Activated T-helper 9 cell treated with anti-CD3 and anti-CD28 coated beads, Interleukin-2, amount 50 U/mL, for 16 hours (primary cell): ENCODE measurements around the gene ENGASE.

Source experiments
- DNase-seq: peaks from one replicate; pipeline ENCODE4 v3.0.0-alpha.2; 2020; ENCODE audit warnings: low read depth

ENGASE gene

GRCh38 chr17:79114458-79115301 is 40.1 kb downstream of the ENGASE start:
- no peak for DNase-seq

- no peak for DNase-seq
These were observed 40.9 kb downstream of the ENGASE start for GRCh38 chr17:79115487-79115886.

- no peak for DNase-seq
These were observed 42.1 kb downstream of the ENGASE start for GRCh38 chr17:79116575-79117368.

GRCh38 chr17:79117905-79118487 is 43.4 kb downstream of the ENGASE start:
- no peak for DNase-seq

- DNase-seq = no peak
These were observed 44.3 kb downstream of the ENGASE start for GRCh38 chr17:79118924-79119323.

GRCh38 chr17:79120259-79120658 is 45.6 kb downstream of the ENGASE start:
- DNase-seq = no peak

- no peak for DNase-seq
These were observed 49.4 kb downstream of the ENGASE start for GRCh38 chr17:79123988-79124387.

GRCh38 chr17:79124513-79125209 is 50.0 kb downstream of the ENGASE start:
- no peak for DNase-seq

- no peak for DNase-seq
These were observed 50.9 kb downstream of the ENGASE start for GRCh38 chr17:79125503-79125902.

GRCh38 chr17:79126139-79126538 is 51.5 kb downstream of the ENGASE start:
- no peak for DNase-seq

- DNase-seq = no peak
These were observed 53.0 kb downstream of the ENGASE start for GRCh38 chr17:79127534-79128135.

- DNase-seq = no peak
These were observed 54.9 kb downstream of the ENGASE start for GRCh38 chr17:79129523-79129922.

GRCh38 chr17:79130536-79131273 is 56.1 kb downstream of the ENGASE start:
- no peak for DNase-seq

- DNase-seq = no peak
These were observed 56.6 kb downstream of the ENGASE start for GRCh38 chr17:79131274-79131635.

GRCh38 chr17:79131701-79132100 is 57.1 kb downstream of the ENGASE start:
- no peak for DNase-seq

- DNase-seq = no peak
These were observed 57.8 kb downstream of the ENGASE start for GRCh38 chr17:79132271-79133064.

- DNase-seq = no peak
These were observed 58.6 kb downstream of the ENGASE start for GRCh38 chr17:79133214-79133613.

GRCh38 chr17:79133985-79134384 is 59.4 kb downstream of the ENGASE start:
- DNase-seq = no peak

- no peak for DNase-seq
These were observed 60.4 kb downstream of the ENGASE start for GRCh38 chr17:79135011-79135410.
